Measurements from ENCODE around the gene CERCAM.

CERCAM gene

GRCh38 chr9:128405780-128406171, 14.9 kb upstream of the CERCAM start:
- TF ChIP-seq, protein P1, sequence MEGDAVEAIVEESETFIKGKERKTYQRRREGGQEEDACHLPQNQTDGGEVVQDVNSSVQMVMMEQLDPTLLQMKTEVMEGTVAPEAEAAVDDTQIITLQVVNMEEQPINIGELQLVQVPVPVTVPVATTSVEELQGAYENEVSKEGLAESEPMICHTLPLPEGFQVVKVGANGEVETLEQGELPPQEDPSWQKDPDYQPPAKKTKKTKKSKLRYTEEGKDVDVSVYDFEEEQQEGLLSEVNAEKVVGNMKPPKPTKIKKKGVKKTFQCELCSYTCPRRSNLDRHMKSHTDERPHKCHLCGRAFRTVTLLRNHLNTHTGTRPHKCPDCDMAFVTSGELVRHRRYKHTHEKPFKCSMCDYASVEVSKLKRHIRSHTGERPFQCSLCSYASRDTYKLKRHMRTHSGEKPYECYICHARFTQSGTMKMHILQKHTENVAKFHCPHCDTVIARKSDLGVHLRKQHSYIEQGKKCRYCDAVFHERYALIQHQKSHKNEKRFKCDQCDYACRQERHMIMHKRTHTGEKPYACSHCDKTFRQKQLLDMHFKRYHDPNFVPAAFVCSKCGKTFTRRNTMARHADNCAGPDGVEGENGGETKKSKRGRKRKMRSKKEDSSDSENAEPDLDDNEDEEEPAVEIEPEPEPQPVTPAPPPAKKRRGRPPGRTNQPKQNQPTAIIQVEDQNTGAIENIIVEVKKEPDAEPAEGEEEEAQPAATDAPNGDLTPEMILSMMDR (conservative IDR thresholded peaks at IDR 0.05; ENCODE audit: low read depth, low read length) = no peak
- H3K4me3 ChIP-seq (ENCODE audit: low read length) = no peak overlapping the region
- DNase-seq (ENCODE audit: low read depth) = no peak

DNA sequence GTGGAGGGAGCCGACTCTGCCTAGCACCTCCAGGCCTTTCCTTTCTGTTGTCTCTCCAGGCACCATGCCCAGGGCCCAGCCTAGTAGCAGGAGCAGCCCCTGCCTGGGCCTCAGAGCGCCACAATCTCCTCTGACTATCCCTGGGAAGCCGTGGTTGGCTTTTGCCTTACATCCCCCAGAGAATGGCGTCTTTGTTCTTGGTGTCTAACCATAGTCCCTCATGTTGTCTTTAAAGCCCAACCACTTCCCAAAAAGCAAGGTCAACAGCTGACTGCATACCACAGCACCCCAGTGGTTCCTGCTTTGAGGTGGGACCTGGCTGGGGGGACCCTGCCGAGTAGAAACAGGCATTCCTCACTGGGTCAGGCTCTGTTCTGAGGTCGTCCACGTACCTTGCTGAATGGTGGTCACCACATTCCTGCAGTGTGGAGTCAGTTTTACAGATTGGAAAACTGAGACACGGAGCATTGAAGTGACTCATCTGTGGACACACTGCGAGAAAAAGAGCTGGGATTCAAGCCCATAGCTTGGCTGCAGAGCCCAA, 13.7 kb upstream of the CERCAM start:
- H3K4me3 ChIP-seq (ENCODE audit: low read length) = no peak overlapping the region
- DNase-seq (ENCODE audit: low read depth) = no peak
- TF ChIP-seq, protein P1 (conservative IDR thresholded peaks at IDR 0.05; ENCODE audit: low read depth, low read length) = no peak

DNA sequence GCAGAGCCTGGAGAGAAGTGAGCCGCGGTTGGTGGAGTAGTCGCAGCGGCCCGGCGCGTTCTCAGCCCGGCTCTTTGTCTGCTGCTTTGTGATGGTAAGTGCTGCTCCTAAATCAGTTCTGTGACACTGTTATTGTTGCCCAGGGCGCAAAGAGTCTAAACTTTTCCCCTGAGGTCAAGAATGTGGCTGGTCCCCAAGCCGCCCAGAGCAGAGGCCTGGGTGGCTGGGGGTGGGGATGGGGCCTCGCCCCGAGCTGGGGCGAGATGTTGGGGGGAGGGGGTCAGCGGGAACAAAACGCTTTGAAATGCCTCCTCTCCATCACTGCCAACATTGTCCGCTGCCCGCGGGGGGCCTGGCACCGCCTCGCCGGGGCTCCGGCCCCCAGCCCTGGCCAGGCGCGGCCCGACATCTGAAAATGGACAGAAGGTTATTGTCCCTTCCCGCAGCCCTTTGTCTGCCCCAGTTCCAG, 11.7 kb upstream of the CERCAM start:
- no peak for DNase-seq (ENCODE audit: low read depth)
- H3K4me3 ChIP-seq (ENCODE audit: low read length) = no peak overlapping the region
- TF ChIP-seq, protein P1 (conservative IDR thresholded peaks at IDR 0.05; ENCODE audit: low read depth, low read length) = no peak

- DNase-seq (ENCODE audit: low read depth) = no peak
- H3K4me3 ChIP-seq (ENCODE audit: low read length) = no peak overlapping the region
- TF ChIP-seq, protein P1 (conservative IDR thresholded peaks at IDR 0.05; ENCODE audit: low read depth, low read length) = no peak
Observed at GRCh38 chr9:128409450-128409849, 11.2 kb upstream of the CERCAM start.

- no peak overlapping the region for H3K4me3 ChIP-seq (ENCODE audit: low read length)
- DNase-seq (ENCODE audit: low read depth) = no peak
- TF ChIP-seq, protein P1 (conservative IDR thresholded peaks at IDR 0.05; ENCODE audit: low read depth, low read length) = peak; percentile 48
Observed at GRCh38 chr9:128409978-128410377, 10.7 kb upstream of the CERCAM start.

DNA sequence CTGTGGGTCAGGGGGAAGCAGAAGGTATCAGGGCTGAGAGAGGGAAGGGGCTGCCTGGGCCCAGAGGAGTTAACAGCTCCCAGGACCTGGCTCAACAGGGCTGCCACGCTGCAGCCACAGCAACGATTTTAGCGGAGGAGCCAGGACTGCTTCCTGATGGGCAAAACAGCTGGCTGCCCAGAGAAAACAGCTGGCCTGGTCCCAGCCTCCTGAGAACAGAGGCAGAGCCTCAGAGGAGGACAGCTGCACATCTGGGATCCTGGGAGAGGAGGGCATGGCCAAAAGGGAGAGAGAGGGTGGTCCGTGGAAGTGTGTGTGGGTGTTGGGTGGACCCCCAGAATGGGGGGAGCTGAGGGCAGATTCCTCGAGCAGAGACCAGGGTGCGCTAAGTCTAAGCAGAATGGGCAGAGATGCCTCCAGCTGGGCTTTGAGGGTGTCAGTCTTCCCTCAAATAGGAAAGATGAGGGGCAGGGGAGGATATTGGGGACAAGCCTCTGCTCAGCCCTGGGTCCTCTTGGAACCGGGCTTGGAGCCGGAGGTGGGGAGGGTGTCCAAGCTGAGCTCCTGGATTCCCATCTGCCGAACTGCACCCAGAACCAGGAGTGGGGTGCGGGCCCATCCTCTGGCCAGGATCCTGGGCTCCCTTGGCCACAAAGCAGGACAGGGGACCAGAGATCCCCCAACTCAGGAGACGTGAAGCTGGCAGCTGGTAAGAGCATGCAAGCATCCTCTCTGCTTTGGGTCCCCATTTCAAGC, 9.1 kb upstream of the CERCAM start:
- DNase-seq (ENCODE audit: low read depth) = no peak
- TF ChIP-seq, protein P1 (conservative IDR thresholded peaks at IDR 0.05; ENCODE audit: low read depth, low read length) = no peak
- H3K4me3 ChIP-seq (ENCODE audit: low read length) = no peak overlapping the region
